Measurements from ENCODE around the gene IL4R.
"Not testable (repeated sequence)": the region's sequence is repeated elsewhere in the genome, so short reads cannot be mapped to it uniquely, and the experiment has no call there.

Gene IL4R

GRCh38 chr16:27287887-27288286, 25.9 kb upstream of the IL4R start:
- no peak for FAIRE-seq
- DNase-seq (ENCODE audit: insufficient read length, low spot score) = no peak

- not testable (repeated sequence) for DNase-seq (ENCODE audit: insufficient read length, low spot score); FAIRE-seq
These were observed 25.5 kb upstream of the IL4R start for GRCh38 chr16:27288313-27288712.

DNA sequence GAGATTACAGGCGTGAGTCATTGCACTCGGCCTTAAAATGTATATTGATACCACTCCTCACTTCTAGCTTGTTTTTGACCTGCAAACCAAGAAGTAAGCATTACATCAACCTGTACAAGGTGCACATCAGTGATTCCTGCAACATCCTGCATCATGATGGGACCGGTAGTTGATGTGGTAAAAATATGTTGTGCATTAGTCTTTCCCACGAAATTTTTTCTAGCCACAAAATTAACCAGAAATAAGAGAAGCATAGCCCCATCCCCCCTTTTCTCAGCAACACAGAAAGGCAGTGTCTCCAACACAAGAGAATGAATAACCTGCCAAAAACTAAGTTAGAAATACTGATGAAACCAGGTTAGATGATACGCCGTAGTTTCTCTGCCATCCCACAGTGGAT, 24.1 kb upstream of the IL4R start:
- FAIRE-seq (no peak), DNase-seq (ENCODE audit: insufficient read length, low spot score) (no peak)

DNA sequence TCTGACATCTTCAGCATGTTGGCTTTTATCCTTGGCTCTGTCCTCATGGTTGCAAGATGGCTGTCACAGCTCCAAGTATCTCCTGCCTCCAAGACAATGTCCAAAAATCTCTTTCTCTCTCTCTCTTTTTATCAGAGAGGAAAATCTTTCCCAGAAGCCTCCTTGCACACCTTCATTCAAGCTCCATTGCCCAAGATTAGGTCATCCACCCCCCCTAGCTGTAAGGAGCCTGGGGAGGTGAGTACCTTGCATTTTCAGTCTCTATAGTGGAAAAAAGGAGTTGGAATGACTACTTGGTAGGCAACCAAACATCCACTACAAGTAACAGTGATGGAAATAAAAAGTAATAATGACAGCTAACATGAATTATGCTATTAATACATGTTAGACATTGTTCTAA, 23.2 kb upstream of the IL4R start:
- FAIRE-seq = no peak
- no peak for DNase-seq (ENCODE audit: insufficient read length, low spot score)

GRCh38 chr16:27291106-27291505, 22.7 kb upstream of the IL4R start:
- DNase-seq (ENCODE audit: insufficient read length, low spot score) = no peak
- no peak for FAIRE-seq

- FAIRE-seq = no peak
- no peak for DNase-seq (ENCODE audit: insufficient read length, low spot score)
These were observed 22.0 kb upstream of the IL4R start for GRCh38 chr16:27291722-27292240.

DNA sequence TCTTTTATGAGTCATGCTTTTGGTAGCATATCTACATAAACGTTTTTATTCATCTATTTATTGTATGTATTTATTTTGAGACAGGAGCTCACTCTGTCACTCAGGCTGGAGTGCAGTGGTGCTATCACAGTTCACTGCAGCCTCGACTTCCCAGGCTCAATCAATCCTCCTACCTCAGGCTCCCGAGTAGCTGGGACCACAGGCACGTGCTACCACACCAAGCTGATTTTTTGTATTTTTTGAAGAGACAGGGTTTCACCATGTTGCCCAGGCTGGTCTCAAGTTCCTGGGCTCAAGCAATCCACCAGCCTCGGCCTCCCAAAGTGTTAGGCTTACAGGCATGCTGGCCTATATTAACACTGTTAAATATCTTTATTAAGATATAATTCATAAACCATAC, 20.4 kb upstream of the IL4R start:
- no peak for DNase-seq (ENCODE audit: insufficient read length, low spot score)
- no peak for FAIRE-seq

- no peak for FAIRE-seq
These were observed 15.6 kb upstream of the IL4R start for GRCh38 chr16:27298132-27298531.

GRCh38 chr16:27301236-27301861, 12.4 kb upstream of the IL4R start:
- no peak for FAIRE-seq
- no peak for DNase-seq (ENCODE audit: insufficient read length, low spot score)

More at GRCh38 chr16:27298132-27298531, 15.6 kb upstream of the IL4R start:
- DNase-seq (ENCODE audit: insufficient read length, low spot score) = no peak

GRCh38 chr16:27302126-27302525, 11.6 kb upstream of the IL4R start:
- no peak for DNase-seq (ENCODE audit: insufficient read length, low spot score)
- FAIRE-seq = no peak

DNA sequence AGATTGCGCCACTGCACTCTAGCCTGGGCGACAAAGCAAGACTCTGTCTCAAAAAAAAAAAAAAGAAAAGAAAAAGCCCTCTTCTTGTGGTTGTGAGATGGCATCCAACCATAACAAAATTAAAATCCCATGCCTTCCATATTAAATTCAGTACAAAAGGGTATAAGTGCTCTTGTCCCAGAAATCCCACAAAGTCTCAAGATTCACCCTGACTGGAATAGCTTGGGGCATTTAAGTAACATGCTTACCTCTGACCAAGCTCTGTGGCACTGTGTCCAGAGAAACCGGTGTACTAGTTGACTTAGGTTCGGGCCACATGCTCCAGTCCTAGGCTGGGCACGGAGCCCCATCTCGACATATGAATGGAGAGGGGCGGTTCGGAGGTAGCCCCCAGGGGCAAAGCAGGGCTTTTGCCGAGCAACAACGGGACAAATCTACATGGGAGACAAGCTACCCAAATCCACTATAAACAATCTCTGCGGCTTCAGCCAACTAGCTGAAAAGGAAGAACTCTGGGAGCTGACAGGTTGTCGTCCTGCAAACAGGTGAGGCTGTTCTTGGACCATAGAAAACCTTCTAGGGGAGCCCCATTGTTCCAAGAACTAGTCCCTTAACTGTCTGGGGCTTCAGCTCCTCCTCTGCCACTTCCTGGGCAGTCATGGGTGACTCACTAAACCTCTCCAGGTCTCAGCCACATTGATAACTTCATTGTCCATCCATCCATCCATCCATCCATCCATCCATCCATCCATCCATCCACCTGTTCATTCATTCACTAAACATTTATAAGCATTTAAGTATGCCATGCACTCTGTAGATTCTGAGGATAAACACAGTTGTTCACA, 10.3 kb upstream of the IL4R start:
- FAIRE-seq = no peak
- no peak for DNase-seq (ENCODE audit: insufficient read length, low spot score)

GRCh38 chr16:27304102-27304501, 9.7 kb upstream of the IL4R start:
- DNase-seq (ENCODE audit: insufficient read length, low spot score) (no peak), FAIRE-seq (no peak)

GRCh38 chr16:27304881-27305745, 8.7 kb upstream of the IL4R start:
- DNase-seq (ENCODE audit: insufficient read length, low spot score) (no peak), FAIRE-seq (no peak)

DNA sequence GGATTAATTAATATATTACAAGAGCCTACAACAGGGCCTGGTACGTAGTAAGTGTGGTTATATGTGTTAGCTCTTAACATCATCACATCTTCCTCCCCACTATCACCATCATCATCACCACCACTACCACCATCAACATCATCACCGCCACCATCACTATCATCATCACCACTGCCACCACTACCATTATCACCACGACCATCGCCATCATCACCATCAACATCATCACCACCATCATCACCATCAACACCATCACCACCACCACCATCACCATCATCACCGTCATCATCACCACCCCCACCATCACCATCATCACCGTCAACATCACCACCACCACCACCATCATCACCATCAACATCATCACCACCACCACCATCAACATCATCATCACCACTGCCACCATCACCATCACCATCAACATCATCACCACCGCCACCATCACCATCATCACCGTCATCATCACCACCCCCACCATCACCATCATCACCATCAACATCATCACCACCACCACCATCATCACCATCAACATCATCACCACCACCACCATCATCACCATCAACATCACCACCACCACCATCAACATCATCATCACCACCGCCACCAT, 7.8 kb upstream of the IL4R start:
- DNase-seq (ENCODE audit: insufficient read length, low spot score) (no peak), FAIRE-seq (peak; percentile 97)

DNA sequence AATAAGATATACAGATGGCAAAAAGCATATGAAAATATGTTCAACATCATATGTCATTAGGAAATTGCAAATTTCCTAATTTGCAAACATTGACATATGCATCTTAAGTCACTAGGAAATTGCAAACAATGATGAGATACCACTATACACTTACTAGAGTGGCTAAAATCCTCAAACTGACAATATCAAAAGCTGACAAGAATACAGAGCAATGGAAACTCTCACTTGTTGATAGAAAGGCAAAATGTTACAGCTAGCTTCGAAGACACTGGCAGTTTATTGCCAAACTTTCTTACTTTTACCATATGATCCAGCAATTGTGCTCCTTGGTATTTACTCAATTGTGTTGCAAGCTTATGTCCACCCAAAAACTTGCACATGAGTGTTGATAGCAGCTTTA, 5.0 kb upstream of the IL4R start:
- FAIRE-seq (no peak), DNase-seq (ENCODE audit: insufficient read length, low spot score) (no peak)

DNA sequence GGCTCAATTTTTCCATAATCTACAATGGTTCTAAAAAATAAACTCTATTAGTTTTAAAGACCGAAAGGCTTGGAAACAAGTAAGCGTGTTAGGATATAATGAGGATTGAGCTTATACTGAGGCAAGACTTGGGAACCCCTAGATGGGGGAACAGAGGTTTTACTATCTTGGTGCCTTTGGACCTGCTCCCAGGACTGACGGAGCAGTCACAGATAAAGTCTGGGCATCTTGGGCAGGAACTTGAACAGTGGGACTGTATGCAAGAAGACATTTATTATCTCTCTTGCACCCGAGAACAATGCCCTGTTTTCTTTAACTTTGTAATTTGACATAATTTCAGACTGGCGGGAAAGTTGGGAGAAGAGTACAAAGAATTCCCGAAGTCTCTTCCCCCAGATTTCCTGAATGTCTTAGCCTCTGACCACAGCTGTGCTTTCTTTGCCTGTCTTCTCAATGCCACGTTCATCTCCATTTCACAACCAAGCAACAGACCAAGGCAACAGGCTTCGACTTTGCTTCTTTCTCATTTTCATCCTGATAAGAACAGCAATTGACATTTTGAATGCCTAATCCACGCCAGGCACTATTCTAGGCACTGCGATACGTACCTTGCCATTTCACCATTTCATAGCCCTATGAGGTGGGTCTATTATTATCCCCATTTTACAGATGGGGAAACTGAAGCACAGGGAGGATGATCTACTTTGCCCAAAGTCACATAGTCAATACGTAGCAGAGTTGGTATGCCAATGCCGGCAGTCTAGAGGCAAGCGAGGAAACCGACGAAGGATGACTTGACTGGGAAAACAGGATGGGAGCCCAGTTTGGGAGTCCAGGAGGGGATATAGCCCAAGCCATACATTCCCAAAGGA, 3.0 kb upstream of the IL4R start:
- FAIRE-seq (no peak), DNase-seq (ENCODE audit: insufficient read length, low spot score) (no peak)

GRCh38 chr16:27311448-27311830, 2.3 kb upstream of the IL4R start:
- FAIRE-seq = no peak

DNA sequence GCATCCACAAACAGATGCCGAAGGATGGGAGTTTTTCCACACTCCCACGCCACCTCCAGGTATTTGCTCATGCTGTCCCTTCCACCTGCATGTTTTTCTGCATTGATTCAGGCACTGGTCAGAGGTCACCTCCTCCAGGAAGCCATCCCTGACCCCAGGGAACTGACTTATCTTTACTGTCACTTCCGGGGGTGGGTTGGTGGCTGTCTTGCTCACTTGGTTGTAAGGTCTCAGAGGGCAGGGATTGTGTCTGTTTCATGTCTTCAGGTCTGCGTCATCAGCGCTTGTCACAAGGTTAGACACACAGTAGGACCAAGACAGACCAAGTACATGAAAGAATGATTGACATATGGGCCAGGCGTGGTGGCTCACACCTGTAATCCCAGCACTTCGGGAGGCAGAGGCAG, 1.9 kb upstream of the IL4R start:
- FAIRE-seq (no peak), DNase-seq (ENCODE audit: insufficient read length, low spot score) (no peak)

More at GRCh38 chr16:27311448-27311830, 2.3 kb upstream of the IL4R start:
- no peak for DNase-seq (ENCODE audit: insufficient read length, low spot score)

GRCh38 chr16:27312580-27313421, 973 bp upstream of the IL4R start:
- FAIRE-seq (no peak), DNase-seq (ENCODE audit: insufficient read length, low spot score) (no peak)

Measured in HTR-8/SVneo (cell line).